GM23248 (cell line): ENCODE measurements around the gene TBC1D22A. TPM values are rescaled to one million over a fixed set of nuclear protein-coding genes. Genes with fewer than 3 reads are reported as not detected.

ENCODE experiments used
- DNase-seq: peaks from one replicate; pipeline ENCODE4 v3.0.0-alpha.2; 2015
- H2AFZ ChIP-seq: fragments of 200-600 bp; sonication (generic); 2 replicates; pipeline ENCODE4 v1.6.1; 2016; ENCODE audit warnings: antibody characterized with exemption
- H3F3A ChIP-seq: fragments of 200-600 bp; sonication (generic); 2 replicates; pipeline ENCODE4 v1.6.1; 2016; ENCODE audit warnings: mild to moderate bottlenecking, antibody characterized with exemption, mixed run types; ENCODE audit not compliant: insufficient read depth
- H3K27ac ChIP-seq: fragments of 200-600 bp; sonication (generic); 2 replicates; pipeline ENCODE4 v1.5.1; 2016; ENCODE audit warnings: mild to moderate bottlenecking
- H3K27me3 ChIP-seq: fragments of 200-600 bp; sonication (generic); replicated peaks from 2 replicates; pipeline ENCODE4 v1.6.1; 2016; ENCODE audit warnings: mild to moderate bottlenecking; ENCODE audit not compliant: insufficient read depth
- H3K36me3 ChIP-seq: fragments of 200-600 bp; sonication (generic); 2 replicates; pipeline ENCODE4 v1.6.1; 2016; ENCODE audit warnings: low read depth, mild to moderate bottlenecking
- H3K4me1 ChIP-seq: fragments of 200-600 bp; sonication (generic); 2 replicates; pipeline ENCODE4 v1.6.1; 2016; ENCODE audit warnings: mild to moderate bottlenecking; ENCODE audit not compliant: insufficient read depth
- H3K4me2 ChIP-seq: fragments of 200-600 bp; sonication (generic); one replicate; pipeline ENCODE4 v1.6.1; 2016; ENCODE audit warnings: mild to moderate bottlenecking; ENCODE audit not compliant: unreplicated experiment
- H3K4me3 ChIP-seq: fragments of 200-600 bp; sonication (generic); 2 replicates; pipeline ENCODE4 v1.5.1; 2016; ENCODE audit warnings: mild to moderate bottlenecking
- H3K79me2 ChIP-seq: fragments of 200-600 bp; sonication (generic); 2 replicates; pipeline ENCODE4 v1.6.1; 2016; ENCODE audit warnings: mild to moderate bottlenecking; ENCODE audit not compliant: insufficient read depth
- H3K9ac ChIP-seq: fragments of 200-600 bp; sonication (generic); 2 replicates; pipeline ENCODE4 v1.6.1; 2016; ENCODE audit warnings: mild to moderate bottlenecking
- H3K9me2 ChIP-seq: fragments of 200-600 bp; sonication (generic); 2 replicates; pipeline ENCODE4 v1.6.1; 2016; ENCODE audit warnings: mixed run types, mild to moderate bottlenecking, moderate library complexity; ENCODE audit not compliant: insufficient read depth
- H3K9me3 ChIP-seq: fragments of 200-600 bp; sonication (generic); one replicate; pipeline ENCODE4 v1.6.1; 2017; ENCODE audit warnings: low read depth
- H4K20me1 ChIP-seq: fragments of 200-600 bp; sonication (generic); 2 replicates; pipeline ENCODE4 v1.6.0; 2016; ENCODE audit not compliant: insufficient read depth
- EZH2 ChIP-seq: fragments of 200-600 bp; sonication (generic); IDR thresholded peaks from 2 replicates; pipeline ENCODE4 v1.6.1; 2018; ENCODE audit warnings: antibody characterized with exemption, mild to moderate bottlenecking; ENCODE audit not compliant: insufficient read depth, poor library complexity, severe bottlenecking
- EZH2phosphoT487 ChIP-seq: fragments of 200-600 bp; sonication (generic); IDR thresholded peaks from 2 replicates; pipeline ENCODE4 v1.6.1; 2018; ENCODE audit warnings: antibody characterized with exemption, moderate library complexity, mild to moderate bottlenecking, low read depth; ENCODE audit not compliant: insufficient read depth
- WGBS, 2 experiments: methylation state at CpG; one replicate each; pipeline ENCODE4 v1.1.6; 2015 to 2017; ENCODE audit warnings: low lambda C conversion rate in 2 of 2, low coverage in 1 of 2; ENCODE audit errors: missing lambda C conversion rate in 2 of 2; 5-methylcytosine and 5-hydroxymethylcytosine counted together
- in situ Hi-C: fragments of 300-500 bp; cut with MboI; formaldehyde crosslinking; loops from 2 replicates; pipeline ENCODE4 v1.15.0; 2020
- polyA plus RNA-seq: library from polyadenylated mRNA; unstranded; fragments of >200 nt; fragmentation: Nextera tagmentation; extraction: Ambion mirVana; gene quantifications from 2 replicates; pipeline ENCODE4 v1.2.1, GENCODE V29; 2016
- total RNA-seq: library from RNA; depleted of rRNA; stranded (reverse); fragments of >200 nt; shearing (Covaris generic); gene quantifications from 2 replicates; pipeline ENCODE4 v1.2.3, GENCODE V29; 2014

The TBC1D22A gene
- total and polyA plus RNA-seq, 2 experiments from 2014 or later: 12.3 to 16.9 TPM

DNA sequence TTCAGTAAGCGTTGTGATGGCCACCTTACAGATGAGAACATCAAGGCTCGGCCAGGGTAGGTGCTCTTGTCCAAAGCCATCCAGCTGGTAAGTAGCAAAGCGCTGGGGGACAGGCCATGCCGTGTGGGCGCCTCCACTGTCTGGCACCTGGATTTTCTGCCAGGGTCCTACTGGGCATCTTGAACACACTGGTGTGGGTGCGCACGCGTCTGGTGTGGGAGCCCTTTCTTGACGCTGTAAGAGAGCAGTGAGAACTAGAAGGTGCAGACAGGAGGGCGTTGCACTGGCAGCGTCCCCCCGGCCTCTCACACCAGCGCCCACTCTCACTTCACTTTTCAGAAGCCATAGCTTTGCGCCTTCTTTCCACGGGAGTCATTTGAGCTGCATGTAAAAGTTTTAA is 296.6 kb downstream of the TBC1D22A start:
- Histone ChIP-seq H2AFZ (no peak overlapping the region), H3K79me2 (no peaks in the 10 kb centered on the region), H3K36me3 (no peaks in the 10 kb centered on the region), H4K20me1 (no peaks in the 10 kb centered on the region), H3K27ac (no peak overlapping the region), H3K9ac (no peak overlapping the region), H3K9me3 (no peaks in the 10 kb centered on the region), H3K9me2 (no peaks in the 10 kb centered on the region), H3K27me3 (no peaks in the 10 kb centered on the region), H3K4me2 (no peak overlapping the region), H3F3A (no peaks in the 10 kb centered on the region), H3K4me1 (no peaks in the 10 kb centered on the region), H3K4me3 (no peak overlapping the region)
- no peak for DNase-seq
- 95 to 97% methylated on average over 15 of the region's 15 CpGs for WGBS, 2 experiments
- in situ Hi-C loops: no loop called here
- TF ChIP-seq EZH2 (no peak), EZH2phosphoT487 (no peak)

GRCh38 chr22:47059701-47060161 is 297.3 kb downstream of the TBC1D22A start:
- TF ChIP-seq EZH2 (no peak), EZH2phosphoT487 (no peak)
- H3K79me2 ChIP-seq: no peaks in the 10 kb centered on the region
- H3K9me2 ChIP-seq: no peaks in the 10 kb centered on the region
- DNase-seq: no peak
- no peak overlapping the region for H3K9ac ChIP-seq
- H3F3A ChIP-seq: no peaks in the 10 kb centered on the region
- no peaks in the 10 kb centered on the region for H3K4me1 ChIP-seq
- H3K27me3 ChIP-seq: no peaks in the 10 kb centered on the region
- in situ Hi-C loops: no loop called here
- no peak overlapping the region for H3K27ac ChIP-seq
- H3K4me3 ChIP-seq: no peak overlapping the region
- H4K20me1 ChIP-seq: no peaks in the 10 kb centered on the region
- no peak overlapping the region for H2AFZ ChIP-seq
- no peaks in the 10 kb centered on the region for H3K9me3 ChIP-seq
- no peak overlapping the region for H3K4me2 ChIP-seq
- WGBS, 2 experiments: 44 to 47% methylated on average over 12 of the region's 12 CpGs
- no peaks in the 10 kb centered on the region for H3K36me3 ChIP-seq

DNA sequence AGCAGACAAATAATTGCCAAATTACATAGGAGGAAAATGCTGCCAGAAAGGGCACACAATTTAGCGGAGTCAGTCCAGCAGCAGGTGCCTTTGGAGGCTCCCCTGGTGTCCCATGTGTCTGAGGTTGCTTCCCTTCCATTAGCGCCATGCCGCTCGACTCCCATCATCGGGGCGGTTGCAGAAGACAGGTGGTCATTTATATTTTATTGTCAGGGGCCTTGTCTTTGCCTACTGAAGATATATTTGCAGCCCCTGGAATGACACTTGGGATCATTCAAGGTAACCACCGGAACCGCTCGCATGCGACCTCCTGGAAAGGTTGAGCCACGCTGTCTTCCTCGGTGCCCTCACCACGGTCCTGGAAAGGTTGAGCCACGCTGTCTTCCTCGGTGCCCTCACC is 298.3 kb downstream of the TBC1D22A start:
- no peak overlapping the region for H3K4me3 ChIP-seq
- no peak for DNase-seq
- no peaks in the 10 kb centered on the region for H4K20me1 ChIP-seq
- H3K27me3 ChIP-seq: no peaks in the 10 kb centered on the region
- in situ Hi-C loops: no loop called here
- H3K4me1 ChIP-seq: no peaks in the 10 kb centered on the region
- no peak overlapping the region for H2AFZ ChIP-seq
- H3K27ac ChIP-seq: no peak overlapping the region
- no peak overlapping the region for H3K4me2 ChIP-seq
- H3K9me3 ChIP-seq: no peaks in the 10 kb centered on the region
- no peaks in the 10 kb centered on the region for H3K36me3 ChIP-seq
- 96 to 99% methylated on average over 14 to 15 of the region's 15 CpGs for WGBS, 2 experiments
- no peaks in the 10 kb centered on the region for H3K79me2 ChIP-seq
- no peaks in the 10 kb centered on the region for H3K9me2 ChIP-seq
- TF ChIP-seq EZH2phosphoT487 (no peak), EZH2 (no peak)
- no peaks in the 10 kb centered on the region for H3F3A ChIP-seq
- no peak overlapping the region for H3K9ac ChIP-seq

DNA sequence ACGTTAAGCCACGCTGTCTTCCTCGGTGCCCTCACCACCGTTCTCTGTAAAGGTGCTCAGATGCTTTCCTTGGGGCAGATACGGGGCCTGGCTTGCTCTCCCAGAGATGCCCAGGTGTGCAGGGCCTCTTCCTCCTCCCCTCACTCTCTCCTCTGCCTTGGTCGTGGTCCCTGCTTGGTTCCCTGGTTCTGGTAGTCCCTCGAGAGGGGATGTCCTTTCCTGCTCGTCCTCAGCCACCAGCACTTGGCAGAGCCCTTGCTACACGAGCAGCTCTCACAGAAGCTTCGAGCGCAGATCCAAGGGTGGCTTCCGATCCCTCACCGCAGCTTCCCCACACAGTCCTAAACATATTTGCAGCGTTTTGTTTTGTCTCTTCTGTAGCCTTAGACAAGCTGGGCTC is 298.8 kb downstream of the TBC1D22A start:
- H3K27me3 ChIP-seq: no peaks in the 10 kb centered on the region
- no peaks in the 10 kb centered on the region for H3K4me1 ChIP-seq
- WGBS, 2 experiments: 92 to 95% methylated on average over 14 of the region's 14 CpGs
- TF ChIP-seq EZH2 (no peak), EZH2phosphoT487 (no peak)
- in situ Hi-C loops: no loop called here
- H3K4me2 ChIP-seq: no peak overlapping the region
- H3K9ac ChIP-seq: no peak overlapping the region
- no peak for DNase-seq
- H3K27ac ChIP-seq: no peak overlapping the region
- H3K4me3 ChIP-seq: no peak overlapping the region
- no peaks in the 10 kb centered on the region for H3K36me3 ChIP-seq
- no peaks in the 10 kb centered on the region for H4K20me1 ChIP-seq
- H3K9me3 ChIP-seq: no peaks in the 10 kb centered on the region
- H3K9me2 ChIP-seq: no peaks in the 10 kb centered on the region
- no peaks in the 10 kb centered on the region for H3K79me2 ChIP-seq
- no peak overlapping the region for H2AFZ ChIP-seq
- no peaks in the 10 kb centered on the region for H3F3A ChIP-seq

DNA sequence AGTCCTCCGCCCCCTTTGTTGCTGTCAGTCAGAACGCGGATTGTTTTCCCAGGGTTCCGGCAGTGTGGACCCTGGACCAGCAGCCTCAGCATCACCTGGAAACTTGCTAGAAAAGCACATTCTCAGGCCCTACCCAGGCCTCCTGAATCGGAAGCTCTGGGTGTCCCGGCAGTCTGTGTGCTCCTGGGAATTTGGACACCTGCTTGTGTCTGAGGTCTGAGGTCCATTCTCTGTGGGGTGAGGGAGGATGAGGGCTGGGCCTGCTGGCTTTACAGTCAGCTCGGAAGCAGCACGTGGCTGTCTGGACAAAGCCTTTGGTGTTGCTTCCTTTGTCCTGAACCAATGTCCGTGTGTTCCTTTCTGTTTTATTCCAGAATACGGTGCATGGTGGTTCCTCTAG is 299.7 kb downstream of the TBC1D22A start:
- no peak overlapping the region for H3K27ac ChIP-seq
- no peaks in the 10 kb centered on the region for H4K20me1 ChIP-seq
- H3K4me3 ChIP-seq: no peak overlapping the region
- H3K27me3 ChIP-seq: no peaks in the 10 kb centered on the region
- no peaks in the 10 kb centered on the region for H3K9me2 ChIP-seq
- no peak overlapping the region for H3K4me2 ChIP-seq
- in situ Hi-C loops: no loop called here
- TF ChIP-seq EZH2phosphoT487: no peak
- TF ChIP-seq EZH2: no peak
- H3F3A ChIP-seq: no peaks in the 10 kb centered on the region
- H3K36me3 ChIP-seq: no peaks in the 10 kb centered on the region
- no peak overlapping the region for H2AFZ ChIP-seq
- 96 to 97% methylated on average over 10 of the region's 10 CpGs for WGBS, 2 experiments
- no peak for DNase-seq
- no peaks in the 10 kb centered on the region for H3K4me1 ChIP-seq
- H3K79me2 ChIP-seq: no peaks in the 10 kb centered on the region
- no peaks in the 10 kb centered on the region for H3K9me3 ChIP-seq
- no peak overlapping the region for H3K9ac ChIP-seq
